ENCODE data around the gene ACKR4.
A peak's percentile ranks its signal among the peaks of the same experiment; 100 is the strongest.
"Not testable (repeated sequence)": the region's sequence is repeated elsewhere in the genome, so short reads cannot be mapped to it uniquely, and the experiment has no call there.

The ACKR4 gene

GRCh38 chr3:132596816-132597433 is at the start of gene ACKR4:
Gene ACKR4, plus strand, starts transcription at chr3:132597270. Its CDS starts 3,128 bp downstream, at chr3:132600398.
- no peak for DNase-seq

DNA sequence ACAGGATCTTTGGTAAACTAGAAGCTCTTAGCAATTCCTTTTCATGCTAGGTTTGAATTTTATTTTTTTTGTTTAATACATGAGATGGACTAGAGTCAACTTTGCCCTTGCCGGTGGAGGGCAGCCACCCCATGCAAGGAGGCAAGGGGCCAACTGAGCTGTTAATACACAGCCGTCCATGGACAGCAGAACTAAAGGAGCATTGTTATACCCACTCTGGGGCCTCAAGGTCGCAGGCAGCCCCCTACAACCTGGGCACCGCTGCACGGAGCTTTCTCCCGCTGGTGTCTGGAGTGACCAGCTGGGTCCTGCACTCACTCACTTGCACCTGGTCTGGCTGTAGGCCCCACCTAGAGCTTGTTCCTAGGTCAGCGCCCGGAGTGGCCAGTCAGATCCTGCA is 47.9 kb upstream of the ACKR4 start:
- no peak for DNase-seq

DNA sequence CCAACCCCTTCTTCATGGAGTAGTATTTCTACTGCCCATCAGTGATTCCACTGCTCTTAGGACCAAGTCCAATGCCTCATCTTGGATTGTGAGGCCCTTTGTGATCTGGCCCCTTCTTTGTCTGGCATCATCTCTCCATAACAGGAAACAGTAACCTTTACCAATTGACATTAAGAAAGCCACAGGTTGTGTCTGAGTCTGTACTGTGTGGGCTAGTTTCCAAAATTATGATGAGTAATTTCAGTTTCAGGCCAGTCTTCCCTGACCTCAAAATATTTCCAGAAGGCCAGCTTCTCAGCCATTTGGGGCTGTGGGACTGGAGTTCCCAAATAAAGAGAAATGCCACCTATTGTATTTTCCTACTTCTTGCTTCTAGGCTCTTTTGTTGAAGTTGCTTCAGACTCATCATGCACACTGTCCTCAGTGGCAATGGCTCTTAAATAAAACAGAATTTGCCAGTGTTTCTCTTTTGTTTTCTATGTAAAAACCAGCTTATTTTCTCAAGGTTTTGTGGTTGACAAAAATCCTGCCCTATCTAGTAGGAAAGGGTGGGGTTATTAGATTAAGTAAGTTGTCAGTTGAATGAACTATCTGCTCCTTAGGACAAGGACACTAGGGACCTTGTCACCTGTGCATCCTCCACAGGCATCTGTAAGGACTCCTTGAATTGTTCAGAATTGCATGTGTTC is 47.0 kb upstream of the ACKR4 start:
- no peak for DNase-seq

GRCh38 chr3:132550579-132551305 is 46.3 kb upstream of the ACKR4 start:
- no peak for DNase-seq

GRCh38 chr3:132553826-132554225 is 43.2 kb upstream of the ACKR4 start:
- DNase-seq, result no peak

- DNase-seq, result peak; percentile 30
Measured at GRCh38 chr3:132554437-132554836, 42.6 kb upstream of the ACKR4 start.

- no peak for DNase-seq
Measured at GRCh38 chr3:132555306-132556035, 41.6 kb upstream of the ACKR4 start.

DNA sequence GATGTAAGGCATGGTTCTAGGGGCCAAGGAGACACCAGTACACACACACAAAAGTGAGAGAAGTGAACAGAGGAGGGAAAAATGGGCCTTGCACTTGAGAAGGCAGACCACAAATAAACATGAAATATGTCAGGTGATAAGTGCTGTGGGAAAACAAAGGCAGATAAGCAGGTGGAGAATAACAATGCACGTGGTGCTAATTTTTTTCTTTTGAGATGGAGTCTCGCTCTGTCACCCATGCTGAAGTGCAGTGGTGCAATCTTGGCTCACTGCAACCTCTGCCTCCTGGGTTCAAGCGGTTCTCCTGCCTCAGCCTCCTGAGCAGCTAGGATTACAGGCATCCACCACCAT is 41.1 kb upstream of the ACKR4 start:
- not testable (repeated sequence) for DNase-seq

- no peak for DNase-seq
Measured at GRCh38 chr3:132556508-132557159, 40.4 kb upstream of the ACKR4 start.

GRCh38 chr3:132561003-132561402 is 36.1 kb upstream of the ACKR4 start:
- peak; percentile 61 for DNase-seq

DNA sequence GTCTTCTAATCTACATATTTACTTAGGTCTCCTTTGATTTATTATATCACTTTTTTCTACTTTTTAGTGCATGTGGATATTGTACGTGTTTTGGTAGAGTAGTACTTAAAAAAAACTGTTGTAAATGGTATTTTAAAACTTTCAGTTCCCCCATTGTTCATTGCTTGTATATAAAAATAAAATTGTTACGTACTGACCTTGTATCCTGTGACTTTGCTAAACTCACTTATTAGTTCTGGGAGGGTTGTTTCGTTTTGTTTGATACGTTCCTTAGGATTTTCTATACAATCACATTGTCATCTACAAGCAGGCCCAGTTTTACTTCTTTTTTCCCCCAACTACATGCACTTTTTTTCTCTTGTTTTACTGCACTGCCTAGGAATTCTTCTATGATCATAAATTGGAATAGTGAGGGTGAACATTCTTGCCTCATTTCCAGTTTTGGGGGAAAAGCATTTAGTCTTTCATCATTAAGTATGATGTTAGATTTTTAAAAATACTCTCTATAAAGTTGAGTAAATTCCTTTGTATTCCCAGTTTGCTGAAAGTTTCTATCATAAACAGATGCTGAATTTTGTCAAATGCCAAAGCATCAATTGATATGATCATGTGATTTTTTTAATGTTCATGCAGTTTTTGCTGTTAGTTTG is 33.5 kb upstream of the ACKR4 start:
- DNase-seq, result no peak

- DNase-seq, result no peak
Measured at GRCh38 chr3:132564070-132564465, 33.0 kb upstream of the ACKR4 start.

DNA sequence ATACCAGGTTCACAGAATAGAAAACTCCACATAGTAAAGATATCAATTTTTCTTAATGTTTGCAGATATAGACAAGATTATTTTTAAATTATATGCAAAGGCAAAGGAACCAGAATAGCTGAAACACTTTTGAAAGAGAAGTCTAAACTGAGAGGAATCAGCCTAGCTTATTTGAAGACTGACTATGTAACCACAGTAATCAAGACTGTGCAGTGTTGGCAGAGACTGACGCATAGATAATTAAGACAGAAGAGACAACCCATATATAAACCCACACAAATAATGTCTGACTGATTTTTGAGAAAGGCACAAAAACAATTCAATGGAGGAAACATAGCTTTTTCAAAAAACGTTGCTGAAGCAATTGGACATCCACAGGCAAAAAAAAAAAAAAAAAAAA is 28.6 kb upstream of the ACKR4 start:
- no peak for DNase-seq

GRCh38 chr3:132569153-132569552 is 27.9 kb upstream of the ACKR4 start:
- no peak for DNase-seq

GRCh38 chr3:132569580-132569979 is 27.5 kb upstream of the ACKR4 start:
- DNase-seq, result no peak

DNA sequence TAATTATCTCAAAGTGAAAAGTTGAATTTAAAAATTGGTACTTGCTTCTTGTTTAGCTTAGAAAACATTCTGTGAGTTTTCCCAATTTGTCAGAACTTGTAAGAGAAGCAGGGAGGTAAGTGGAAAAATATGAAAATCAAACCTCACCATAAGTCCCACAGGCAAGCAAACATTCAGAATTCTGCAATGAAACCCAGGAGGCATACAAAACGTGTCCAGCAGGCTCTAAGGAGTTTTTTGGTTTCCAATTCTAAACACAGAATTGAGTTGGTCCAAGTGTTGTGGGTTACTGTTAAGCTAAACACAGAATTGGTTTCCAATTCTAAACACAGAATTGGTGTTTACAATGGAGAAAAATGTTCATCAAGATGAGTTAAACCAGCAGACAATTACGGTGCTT is 27.1 kb upstream of the ACKR4 start:
- DNase-seq, result no peak

- DNase-seq, result no peak
Measured at GRCh38 chr3:132573797-132574211, 23.3 kb upstream of the ACKR4 start.

- no peak for DNase-seq
Measured at GRCh38 chr3:132587401-132587800, 9.7 kb upstream of the ACKR4 start.

DNA sequence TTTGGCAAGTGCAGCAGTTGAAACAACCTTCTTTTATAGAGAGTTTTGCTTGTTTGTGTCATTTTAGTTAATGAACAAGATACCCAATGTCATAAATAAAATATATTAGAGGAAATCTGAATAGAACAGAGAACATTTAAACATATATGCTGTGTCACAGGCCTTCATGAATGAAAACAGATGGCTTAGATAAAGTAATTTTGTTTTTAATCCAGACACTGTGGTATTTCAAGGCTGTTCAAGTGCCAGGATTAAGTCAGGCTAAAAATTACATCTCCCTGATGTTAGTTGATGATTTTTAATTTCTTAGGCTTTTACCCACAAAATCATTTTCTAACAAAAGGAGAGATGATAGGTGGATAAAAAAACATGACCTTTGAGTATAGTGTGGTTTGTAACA is 4.9 kb upstream of the ACKR4 start:
- DNase-seq, result no peak

GRCh38 chr3:132593241-132593946 is 3.7 kb upstream of the ACKR4 start:
- no peak for DNase-seq

DNA sequence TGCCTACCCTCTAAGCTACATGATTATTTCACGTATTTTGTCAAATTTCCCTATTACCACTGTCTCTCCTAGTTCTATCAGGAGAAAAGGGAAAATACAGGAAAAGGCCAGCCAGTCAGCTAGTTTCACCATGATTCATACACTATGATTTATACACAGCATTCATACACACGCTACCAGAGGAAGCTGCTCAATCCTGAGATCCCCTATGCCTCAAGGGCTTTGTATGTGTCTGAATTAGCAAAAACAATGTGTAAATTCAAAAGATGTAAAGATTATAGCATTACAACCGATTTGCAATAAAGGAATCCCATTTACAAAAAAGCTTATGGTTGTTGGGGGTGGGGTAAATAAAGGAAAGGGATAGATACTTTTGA is 3.1 kb upstream of the ACKR4 start:
- DNase-seq, result no peak

DNA sequence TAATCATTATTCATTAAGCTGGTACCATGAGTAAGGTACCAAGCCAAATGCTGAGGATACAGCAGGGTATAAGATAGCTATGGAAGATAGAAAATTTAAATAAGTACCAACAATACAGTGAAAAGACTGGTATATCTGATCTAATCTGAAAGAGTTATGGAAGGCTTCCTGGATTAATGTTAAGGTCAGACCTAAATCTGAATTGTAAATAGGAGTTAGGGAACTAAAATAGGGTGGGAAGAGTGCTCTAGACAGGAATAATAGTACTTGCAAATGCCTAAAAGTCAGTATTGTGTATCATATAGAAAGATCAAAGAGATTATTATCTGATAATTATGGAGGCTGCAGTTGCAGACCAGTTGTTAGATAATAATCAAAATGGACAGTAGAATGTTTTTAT is 2.6 kb upstream of the ACKR4 start:
- no peak for DNase-seq
